HG03558 (cell line): Measurements from ENCODE around the gene LCNL1.

ENCODE experiments used
- ATAC-seq: cut with Tn5 transposase; IDR thresholded peaks from one replicate; pipeline ENCODE4 v1.9.1; 2021; ENCODE audit warnings: moderate number of reproducible peaks; ENCODE audit not compliant: unreplicated experiment; ENCODE audit errors: extremely low read depth

The LCNL1 gene

GRCh38 chr9:136958473-136958872 lies 24.3 kb upstream of the LCNL1 start:
- no peak for ATAC-seq

DNA sequence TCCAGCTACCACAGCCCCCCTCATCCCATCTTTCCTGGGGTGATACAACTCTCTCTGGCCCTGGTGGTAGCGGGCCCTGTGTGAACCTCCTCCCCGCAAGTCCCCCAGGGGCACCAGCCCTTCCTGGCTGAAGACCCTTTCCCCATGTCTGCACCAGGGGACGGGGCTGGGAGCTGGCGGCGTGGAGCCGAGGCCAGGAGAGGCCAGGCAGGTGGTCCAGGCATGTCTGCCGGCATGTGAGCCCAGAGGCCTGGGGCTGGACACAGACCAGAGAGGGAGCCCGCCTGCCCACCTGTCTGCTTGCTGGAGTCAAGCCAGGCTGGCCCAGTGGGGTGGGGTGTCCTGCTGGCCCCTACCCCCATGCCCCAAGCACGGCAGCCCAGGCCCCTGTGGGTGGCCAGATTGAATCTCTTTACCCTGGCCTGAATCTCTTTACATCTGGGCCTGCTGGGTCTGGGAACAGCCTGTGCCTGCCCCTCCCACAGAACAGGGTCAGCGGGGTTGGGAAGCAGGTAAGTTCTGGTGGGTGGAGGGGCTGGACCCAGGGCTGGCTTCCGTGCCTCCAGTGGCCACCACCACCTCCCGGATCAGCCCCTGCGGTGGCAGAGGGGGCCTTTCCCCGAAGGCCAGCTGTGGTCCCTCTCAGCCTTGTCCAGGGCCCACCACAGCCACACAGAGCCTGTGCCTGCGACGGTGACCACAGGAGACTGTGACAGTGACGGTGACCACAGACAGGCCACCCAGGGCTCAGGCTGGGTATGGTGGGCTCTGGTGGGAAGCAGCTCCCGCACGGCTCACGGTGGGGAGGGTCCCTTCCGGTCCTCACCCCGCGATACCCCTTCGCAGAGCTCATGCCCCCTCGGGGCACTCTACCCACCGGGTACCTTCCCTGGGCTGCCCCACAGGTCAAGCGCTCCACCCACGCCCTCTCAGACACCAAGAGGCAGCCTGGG lies 23.6 kb upstream of the LCNL1 start:
- ATAC-seq = no peak

DNA sequence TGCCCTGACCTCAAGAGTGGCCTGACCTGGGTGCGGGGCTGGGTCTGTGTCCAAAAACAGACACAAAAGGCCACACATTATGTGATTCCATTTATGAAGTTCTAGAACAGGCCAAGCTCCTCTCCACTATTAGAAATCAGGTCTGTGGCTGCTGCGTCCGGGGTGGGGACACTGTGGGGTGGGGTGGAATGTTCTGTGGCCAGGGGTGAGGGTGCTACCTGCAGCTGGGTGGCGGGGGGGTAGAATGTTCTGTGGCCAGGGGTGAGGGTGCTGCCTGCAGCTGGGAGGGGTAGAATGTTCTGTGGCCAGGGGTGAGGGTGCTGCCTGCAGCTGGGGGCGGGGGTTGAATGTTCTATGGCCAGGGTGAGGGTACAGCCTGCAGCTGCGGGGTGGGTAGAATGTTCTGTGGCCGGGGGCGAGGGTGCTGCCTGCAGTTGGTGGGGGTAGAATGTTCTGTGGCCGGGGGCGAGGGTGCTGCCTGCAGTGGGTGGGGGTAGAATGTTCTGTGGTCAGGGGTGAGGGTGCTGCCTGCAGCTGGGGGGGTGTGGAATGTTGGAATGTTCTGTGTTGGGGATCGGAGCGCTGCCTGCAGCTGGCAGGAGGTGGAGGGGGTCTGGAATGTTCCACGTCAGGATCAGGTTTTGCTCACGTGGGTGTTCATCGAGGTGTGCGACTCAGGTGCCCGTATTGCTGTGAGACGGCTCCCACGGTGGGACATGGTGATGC lies 22.4 kb upstream of the LCNL1 start:
- no peak for ATAC-seq

DNA sequence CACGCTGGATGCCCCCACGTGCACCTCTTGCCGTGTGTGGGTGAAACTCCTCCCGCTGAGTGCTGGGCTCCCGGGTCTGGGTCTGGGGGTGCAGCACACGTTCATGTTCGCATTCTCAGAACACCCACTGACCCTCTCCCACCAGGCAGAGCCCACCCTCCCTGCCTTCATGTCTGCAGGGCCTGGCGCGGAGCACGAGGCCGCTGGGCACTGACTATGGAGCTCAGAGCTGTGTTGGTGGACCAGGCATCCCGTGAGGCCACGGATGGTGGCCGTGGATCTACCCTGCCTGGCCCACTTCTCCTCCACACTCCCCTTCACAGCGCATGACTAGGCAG lies 21.9 kb upstream of the LCNL1 start:
- ATAC-seq = no peak

- no peak for ATAC-seq
Measured at GRCh38 chr9:136961279-136962065, 21.3 kb upstream of the LCNL1 start.

DNA sequence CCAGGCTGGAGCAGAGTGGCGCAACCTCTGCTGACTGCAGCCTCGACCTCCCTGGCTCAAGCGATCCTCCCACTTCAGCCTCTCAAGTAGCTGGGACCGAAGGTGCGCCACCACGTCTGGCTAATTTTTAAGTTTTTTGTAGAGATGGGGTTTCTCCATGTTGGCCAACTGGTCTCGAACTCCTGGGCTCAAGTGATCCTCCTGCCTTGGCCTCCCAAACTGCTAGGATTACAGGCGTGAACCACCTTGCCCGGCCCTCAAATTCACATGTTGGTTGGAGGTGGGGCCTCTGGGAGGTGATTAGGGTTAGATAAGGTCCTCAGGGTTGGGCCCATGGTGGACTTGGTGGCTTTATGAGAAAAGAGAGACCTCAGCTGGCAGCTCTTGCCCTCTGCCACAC lies 20.6 kb upstream of the LCNL1 start:
- ATAC-seq = no peak

DNA sequence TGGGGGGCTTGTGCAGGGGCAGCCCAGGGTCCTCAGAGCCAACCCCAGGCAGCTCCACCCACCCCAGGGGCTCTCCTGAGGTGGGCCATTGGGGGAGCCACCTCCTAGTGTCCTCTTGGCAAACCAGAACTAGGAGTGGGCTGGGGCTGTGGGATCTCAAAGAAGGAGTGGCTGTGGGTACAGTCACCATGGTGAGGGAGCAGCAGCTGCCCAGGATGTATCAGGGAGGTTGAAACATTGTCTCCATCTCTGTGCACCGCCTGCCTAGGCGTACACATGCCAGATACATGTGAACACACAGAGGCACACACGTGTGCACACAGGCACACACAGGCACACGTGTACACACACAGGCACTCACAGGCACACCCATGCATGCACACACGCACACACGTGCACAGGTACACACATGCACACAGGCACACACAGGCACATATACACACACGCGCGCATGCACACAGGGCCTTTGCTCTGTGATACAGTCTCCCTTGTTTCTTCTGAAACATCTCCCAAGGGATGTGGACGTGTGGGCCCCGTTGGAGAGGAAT lies 20.0 kb upstream of the LCNL1 start:
- no peak for ATAC-seq

GRCh38 chr9:136963341-136963740 lies 19.5 kb upstream of the LCNL1 start:
- ATAC-seq = no peak

DNA sequence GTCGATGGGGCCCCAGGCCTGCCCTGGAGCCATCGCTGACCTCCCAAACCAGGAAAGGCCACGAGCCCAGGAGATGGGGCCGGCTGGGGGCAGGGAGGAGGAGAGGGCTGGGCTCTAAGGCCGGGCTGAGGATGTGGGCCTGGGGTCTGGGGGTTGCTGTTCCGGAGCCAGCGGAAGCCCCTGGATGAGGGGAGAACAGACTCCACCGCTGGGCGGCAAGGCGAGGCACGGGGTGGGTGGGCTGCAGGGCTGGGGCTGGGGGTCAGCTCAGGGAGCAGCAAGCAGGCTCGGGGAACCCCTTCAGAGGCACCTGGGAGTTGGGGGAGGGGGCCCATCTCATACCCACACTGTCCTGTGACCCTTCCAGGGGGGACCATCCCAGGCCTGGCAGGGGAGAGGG lies 19.0 kb upstream of the LCNL1 start:
- ATAC-seq = no peak

DNA sequence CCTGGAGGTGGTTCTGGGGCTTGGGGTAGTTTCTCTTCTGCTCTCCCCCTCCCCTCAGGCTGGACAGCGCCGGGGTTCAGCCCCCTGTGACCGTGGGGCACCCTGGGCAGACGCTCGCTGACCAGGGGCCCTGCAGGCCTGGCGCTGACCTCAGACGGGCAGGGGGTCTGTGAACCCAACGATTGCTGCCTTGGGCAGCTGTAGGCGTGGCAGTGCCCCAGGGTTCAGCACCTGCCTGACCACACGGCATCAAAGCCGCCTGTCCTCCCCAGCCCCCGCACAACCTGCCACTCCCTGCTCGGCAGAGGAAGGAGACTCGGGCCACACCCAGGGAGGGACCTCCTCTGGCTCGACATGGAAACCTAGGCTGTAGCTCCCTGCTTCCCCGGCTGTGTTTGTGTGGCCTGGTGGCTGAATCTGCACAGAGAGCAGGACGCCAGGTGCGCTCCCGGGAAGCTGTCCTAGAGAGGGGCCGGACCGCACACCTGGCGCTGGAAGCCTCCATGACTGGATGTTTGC lies 18.6 kb upstream of the LCNL1 start:
- ATAC-seq = no peak

DNA sequence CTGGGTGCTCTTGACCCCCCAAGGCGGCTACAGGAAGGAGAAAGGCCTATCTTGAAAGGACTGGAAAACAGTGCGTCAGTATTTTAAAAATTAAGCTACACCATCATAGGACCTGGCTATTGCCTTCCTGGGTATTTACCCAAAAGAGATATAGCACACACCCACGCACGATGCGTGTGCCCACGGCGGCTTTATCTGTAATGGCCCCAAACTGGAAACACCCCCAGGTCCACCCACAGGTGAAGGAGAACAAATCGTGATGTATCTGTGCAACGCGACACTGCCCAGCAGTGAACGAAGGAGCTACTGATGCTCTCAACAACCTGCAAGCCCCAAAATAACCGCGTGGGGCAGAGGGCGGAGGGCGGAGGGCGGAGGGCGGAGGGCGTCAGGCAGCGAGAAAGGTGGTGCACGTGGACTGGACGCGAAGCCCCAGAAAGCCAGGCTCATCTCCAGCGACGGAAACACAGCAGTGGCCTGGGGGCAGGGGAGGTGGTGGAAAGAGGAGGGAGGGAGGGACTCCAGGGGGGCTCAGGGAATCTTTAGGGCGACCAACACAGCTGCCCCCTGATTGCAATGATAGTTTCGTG lies 17.9 kb upstream of the LCNL1 start:
- ATAC-seq = no peak

- no peak for ATAC-seq
Measured at GRCh38 chr9:136965771-136966484, 16.9 kb upstream of the LCNL1 start.

DNA sequence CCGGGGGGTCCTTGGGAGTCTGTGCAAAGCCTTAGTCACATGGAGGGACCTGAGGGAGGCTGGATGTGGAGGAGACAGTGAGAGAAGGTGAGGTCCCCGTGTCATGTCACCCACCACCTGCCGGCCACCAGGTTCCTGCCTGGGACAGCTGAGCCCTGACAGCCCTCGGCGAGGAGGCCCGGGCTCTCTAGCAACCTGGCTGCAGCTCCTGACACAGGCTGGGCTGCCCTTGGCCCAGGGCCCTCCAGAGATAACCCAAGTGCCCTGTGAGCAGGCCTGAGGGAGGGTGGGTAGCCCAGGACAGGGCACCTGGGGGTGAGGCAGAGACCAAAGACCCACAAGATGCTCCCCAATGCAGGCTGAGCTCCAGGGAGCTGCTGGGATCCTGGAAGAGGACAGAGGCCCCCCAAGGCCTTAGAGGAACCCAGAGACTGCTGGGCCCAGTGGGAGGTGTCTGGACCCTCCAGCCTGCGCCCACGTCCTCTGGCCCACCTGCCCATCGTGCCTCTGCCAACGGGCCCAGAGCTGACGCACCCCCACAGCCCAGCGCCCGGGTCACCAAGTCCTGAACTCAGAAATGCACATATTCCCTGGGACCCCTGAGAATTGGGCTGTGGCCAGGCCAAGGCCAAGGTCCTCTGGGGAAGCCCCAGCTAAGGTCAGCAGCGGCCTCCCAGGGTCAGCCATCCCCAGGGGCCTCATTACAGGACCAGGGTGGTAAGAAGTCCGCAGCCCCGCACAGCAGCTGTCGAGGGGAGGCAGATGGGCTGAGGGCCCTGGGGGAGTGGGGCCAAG lies 14.3 kb upstream of the LCNL1 start:
- no peak for ATAC-seq

- no peak for ATAC-seq
Measured at GRCh38 chr9:136969150-136969549, 13.6 kb upstream of the LCNL1 start.

DNA sequence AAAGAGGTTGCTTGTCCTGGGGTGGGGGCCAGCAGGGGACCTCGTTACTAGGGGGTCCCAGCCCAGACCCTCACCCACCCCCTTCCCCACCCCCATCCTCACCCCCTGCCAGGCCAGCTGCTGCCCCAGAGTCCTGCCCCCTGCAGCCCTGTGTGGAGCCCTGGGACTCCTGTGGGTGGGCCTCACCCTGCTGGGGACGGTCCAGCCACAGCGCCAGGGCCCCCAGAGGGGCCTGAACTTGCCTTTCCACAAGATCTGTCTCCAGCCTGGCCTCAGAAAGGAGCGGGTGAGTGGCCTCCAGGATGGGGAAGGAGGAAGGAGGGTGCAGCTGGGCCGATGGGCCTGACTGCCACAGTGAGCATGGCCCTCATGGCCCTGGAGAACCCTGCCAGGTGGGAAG lies 13.0 kb upstream of the LCNL1 start:
- no peak for ATAC-seq

- ATAC-seq = no peak
Measured at GRCh38 chr9:136970361-136970760, 12.4 kb upstream of the LCNL1 start.

DNA sequence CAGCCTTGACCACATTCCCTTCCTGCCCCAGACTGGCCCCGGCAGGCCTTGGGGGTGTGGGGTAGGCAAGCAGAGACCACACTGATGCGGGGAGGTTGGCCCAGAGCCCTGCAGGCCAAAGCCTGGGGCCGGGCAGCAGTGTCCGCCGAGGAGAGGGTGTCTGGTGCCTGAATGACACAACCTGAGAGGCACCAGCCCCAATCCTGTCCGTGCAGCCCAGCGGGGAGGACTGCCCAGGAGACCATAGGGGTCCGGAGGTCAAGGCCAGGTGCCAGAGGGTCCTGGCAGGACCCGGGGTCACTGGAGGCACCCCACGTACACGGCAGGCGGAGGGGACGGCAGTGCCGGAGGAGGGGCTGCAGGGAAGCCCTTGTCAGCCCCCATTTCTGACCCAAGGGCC lies 11.0 kb upstream of the LCNL1 start:
- ATAC-seq = no peak

DNA sequence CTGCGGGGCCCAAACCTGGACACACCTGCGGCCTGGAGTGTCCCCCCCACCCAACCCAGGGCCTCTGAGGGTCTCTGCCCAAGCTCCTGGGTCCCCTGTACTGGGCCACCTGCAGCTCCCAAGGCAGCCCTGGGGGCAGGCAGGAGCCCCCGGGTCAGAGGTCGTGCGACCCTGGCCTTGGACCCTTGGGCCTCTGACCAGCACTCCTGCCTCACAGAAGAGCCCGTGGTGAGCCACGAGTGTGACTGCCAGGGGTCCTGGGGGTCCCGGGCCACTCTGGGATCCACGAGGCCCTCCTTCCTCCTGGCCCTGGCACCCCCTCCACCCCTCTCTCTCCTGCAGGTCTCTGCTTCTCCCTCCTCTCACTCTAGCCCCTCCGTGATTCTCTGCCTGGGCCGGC lies 10.5 kb upstream of the LCNL1 start:
- ATAC-seq = no peak

DNA sequence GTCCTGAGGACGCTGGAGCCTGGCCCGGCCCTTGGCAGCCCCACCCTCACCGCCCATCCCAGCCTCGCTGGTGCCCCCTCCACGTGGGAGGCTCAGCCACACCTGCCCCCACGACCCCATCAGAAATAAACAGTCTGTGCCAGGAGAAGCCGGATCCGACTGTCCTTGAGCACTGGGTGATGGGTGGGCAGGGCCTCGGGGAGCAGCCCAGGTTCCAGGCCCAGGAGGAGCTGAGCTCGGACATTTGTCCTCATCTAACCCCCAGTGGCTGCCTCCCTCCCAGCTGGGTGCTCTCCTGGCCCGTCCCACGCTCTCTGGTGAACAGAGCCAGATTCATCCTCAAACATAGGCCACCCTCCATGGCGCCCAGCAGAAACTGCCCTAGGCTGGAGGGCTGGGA lies 10.1 kb upstream of the LCNL1 start:
- ATAC-seq = no peak
